GM21529 (cell line): ENCODE measurements around the gene HERPUD1.
"Not testable (repeated sequence)": the region's sequence is repeated elsewhere in the genome, so short reads cannot be mapped to it uniquely, and the experiment has no call there.

Experiments
- ATAC-seq: cut with Tn5 transposase; IDR thresholded peaks from one replicate; pipeline ENCODE4 v1.9.1; 2021; ENCODE audit not compliant: unreplicated experiment

Gene HERPUD1

DNA sequence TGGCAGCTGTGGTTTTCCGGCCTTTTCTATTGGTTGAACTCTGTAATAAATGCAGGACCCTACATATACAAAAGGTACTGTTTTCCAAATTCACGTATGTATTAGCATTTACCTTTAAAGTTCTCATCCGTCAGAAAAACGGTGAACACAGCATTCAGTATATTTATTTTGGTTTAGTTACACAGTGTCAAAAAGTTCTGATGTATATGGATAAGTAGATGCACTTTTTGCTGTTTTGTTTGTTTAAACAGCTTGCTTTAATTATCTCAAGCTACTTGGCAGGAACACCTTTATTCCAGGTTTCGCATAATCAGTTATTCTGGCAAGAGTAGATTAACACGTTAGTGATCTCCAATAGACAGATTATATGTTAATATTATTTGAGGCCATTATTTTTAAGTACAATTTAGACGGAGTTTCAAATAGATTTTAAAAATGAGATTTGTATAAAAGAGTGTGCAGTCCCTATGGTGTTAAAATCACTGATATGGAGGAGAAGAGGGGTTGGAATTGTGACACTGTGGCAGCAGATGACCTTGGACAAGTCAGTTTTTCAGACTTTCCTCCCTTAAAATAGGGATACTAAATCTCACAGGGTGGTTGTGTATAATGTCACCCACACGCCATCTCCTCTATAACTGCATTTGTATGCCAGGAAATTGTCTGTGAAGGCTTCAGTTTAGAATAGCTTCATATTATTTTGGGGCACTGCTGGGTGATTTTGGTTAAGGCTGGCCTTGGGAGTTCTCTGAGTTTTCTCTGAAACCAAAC lies 2.1 kb downstream of the HERPUD1 start:
- ATAC-seq, result no peak

DNA sequence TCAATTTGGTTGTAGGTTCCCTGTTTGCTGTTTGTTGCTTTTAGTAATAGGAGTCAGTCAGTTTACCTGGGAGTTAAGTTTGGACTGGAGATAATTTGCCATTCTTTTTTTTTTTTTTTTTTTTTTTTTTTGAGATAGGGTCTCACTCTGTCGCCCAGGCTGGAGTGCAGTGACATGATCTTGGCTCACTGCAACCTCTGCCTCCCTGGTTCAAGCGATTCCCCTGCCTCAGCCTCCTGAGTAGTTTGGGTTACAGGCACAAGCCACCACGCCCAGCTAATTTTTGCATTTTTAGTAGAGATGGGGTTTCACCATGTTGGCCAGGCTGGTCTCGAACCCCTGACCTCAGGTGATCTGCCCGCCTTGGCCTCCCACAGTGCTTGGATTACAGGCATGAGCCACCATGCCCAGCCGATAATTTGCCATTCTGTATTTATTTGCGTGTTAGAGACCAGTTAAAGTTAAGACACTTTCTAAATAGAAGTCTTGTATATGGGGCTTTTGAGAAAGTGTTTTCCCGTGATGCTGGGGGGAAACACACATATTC lies 2.7 kb downstream of the HERPUD1 start:
- ATAC-seq, result not testable (repeated sequence)

DNA sequence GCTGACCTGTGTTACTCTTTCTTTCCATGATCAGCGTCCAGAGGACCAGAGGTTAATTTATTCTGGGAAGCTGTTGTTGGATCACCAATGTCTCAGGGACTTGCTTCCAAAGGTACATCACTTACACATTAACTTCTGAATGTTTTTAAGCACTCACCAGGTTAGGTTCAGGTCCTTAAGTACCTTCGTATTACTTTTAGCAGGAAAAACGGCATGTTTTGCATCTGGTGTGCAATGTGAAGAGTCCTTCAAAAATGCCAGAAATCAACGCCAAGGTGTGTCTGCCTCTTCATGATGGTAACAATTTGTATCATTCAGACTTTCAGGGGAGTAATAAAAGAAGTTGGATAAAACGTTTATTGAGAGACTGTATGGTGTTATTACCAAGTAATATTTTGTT lies 3.3 kb downstream of the HERPUD1 start:
- no peak for ATAC-seq

- no peak for ATAC-seq
Measured at GRCh38 chr16:56936491-56936890, 4.5 kb downstream of the HERPUD1 start.

GRCh38 chr16:56936950-56937349 lies 5.0 kb downstream of the HERPUD1 start:
- ATAC-seq, result no peak

DNA sequence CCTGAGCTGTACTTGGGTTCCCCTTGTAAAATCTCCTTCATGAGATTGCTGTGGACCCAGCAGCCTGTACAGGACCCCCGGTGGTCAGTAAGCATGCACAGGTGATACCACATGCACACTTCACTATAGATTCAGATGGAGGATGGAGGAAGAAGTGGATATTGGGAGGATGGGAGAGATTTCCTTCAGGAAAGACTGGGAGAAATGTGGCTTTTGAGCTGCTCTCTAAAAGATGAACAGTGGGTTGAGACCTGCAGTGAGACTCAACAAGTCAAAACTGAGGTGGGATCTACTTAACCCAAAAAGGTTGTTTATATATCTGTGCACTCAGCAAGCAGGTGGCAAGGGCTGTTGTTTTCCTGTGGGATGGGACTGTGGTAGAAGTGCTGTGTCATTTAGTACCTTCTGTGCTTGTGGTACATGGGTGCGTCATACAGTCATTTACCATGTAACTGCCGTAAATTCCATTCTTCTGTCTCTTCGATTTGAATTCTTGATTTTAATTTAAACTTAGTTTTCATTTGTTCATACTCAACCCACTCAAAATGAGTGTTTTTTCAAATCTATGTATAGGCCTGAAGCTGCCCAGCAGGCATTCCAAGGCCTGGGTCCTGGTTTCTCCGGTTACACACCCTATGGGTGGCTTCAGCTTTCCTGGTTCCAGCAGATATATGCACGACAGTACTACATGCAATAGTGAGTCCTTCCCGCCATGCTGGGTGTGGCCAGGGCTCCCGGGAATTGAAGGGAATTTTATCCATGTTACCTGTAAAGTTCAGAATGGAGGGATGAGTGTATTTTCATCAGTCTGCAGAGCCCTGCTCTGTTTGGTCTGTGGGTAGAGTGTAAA lies 6.9 kb downstream of the HERPUD1 start:
- ATAC-seq, result no peak

DNA sequence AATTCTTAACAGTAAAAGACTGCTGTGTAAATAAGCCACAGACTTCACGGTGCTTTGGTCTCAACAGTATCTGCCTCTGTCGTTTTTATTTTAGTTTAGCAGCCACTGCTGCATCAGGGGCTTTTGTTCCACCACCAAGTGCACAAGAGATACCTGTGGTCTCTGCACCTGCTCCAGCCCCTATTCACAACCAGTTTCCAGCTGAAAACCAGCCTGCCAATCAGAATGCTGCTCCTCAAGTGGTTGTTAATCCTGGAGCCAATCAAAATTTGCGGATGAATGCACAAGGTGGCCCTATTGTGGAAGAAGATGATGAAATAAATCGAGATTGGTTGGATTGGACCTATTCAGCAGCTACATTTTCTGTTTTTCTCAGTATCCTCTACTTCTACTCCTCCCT lies 7.9 kb downstream of the HERPUD1 start:
- ATAC-seq, result no peak

GRCh38 chr16:56941092-56941491 lies 9.2 kb downstream of the HERPUD1 start:
- no peak for ATAC-seq

DNA sequence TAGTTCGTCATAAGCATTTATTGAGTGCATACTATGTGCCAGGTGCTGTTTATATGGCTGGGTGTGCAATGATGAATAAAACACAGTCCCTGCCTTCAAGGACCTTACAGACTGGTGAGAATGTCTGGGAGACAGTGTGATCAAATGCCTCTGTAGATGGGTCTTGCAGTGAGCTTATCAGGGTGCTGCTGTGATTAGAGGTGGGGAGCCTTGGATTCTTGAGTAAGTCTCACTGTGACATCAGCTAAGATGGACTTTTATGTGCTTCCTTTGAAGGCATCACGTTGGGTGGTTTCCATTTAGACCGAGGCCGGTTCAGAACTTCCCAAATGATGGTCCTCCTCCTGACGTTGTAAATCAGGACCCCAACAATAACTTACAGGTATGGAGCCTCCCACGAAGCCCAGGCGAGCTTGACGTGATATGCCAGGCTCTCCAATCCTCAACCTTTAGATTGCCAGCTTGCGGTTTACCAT lies 10.0 kb downstream of the HERPUD1 start:
- no peak for ATAC-seq

DNA sequence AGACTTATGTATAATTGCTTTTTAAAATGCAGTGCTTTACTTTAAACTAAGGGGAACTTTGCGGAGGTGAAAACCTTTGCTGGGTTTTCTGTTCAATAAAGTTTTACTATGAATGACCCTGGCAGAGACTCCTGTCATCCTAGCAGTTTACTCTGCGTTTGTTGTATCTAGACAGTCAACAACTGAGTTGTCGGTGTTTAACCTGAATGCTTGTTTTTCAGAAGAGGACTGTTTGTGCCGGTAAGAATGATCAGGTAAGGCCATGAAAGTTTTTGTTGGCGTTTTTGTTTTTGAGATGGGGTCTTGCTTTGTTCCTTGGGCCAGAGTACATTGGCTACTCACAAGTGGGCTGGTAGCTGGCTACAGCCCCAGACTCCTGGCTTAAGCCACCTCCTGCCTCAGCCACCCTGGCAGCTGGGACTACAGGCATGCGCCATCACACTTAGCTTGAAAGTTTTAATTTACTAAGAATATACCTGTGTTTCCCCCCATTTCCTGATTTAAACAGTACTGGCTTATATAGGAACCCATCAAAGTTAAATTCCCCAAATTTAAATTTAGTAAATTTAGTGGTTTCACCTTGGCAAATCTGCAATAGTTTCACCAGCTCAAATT lies 11.9 kb downstream of the HERPUD1 start:
- no peak for ATAC-seq

GRCh38 chr16:56944954-56945839 lies 13.3 kb downstream of the HERPUD1 start:
- ATAC-seq, result peak; percentile 40

DNA sequence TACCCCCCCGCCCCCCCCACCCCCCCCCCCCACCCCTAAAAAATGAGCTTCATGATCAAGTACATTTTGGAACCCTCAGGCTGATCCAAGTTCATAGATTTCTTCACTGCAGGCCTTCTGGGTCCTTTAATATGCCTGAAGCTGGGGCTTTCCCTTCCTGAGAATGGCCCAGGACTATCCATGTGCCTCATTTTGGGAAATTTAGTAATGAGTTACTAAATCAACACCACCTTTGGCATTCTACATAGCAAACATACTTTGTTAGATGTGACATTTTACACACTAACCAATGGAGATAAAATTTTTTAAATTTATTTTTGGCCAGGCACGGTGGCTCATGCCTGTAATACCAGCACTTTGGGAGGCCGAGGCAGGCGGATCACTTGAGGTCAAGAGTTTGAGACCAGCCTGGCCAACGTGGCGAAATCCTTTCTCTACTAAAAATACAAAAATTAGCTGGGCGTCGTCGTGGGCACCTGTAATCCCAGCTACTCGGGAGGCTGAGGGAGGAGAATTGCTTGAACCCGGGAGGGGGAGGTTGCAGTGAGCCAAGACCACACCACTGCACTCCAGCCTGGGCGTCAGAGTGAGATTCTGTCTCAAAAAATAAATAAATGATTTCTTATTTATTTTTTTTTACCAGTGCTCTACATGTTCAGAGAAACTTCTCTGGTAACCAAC lies 14.0 kb downstream of the HERPUD1 start:
- no peak for ATAC-seq

DNA sequence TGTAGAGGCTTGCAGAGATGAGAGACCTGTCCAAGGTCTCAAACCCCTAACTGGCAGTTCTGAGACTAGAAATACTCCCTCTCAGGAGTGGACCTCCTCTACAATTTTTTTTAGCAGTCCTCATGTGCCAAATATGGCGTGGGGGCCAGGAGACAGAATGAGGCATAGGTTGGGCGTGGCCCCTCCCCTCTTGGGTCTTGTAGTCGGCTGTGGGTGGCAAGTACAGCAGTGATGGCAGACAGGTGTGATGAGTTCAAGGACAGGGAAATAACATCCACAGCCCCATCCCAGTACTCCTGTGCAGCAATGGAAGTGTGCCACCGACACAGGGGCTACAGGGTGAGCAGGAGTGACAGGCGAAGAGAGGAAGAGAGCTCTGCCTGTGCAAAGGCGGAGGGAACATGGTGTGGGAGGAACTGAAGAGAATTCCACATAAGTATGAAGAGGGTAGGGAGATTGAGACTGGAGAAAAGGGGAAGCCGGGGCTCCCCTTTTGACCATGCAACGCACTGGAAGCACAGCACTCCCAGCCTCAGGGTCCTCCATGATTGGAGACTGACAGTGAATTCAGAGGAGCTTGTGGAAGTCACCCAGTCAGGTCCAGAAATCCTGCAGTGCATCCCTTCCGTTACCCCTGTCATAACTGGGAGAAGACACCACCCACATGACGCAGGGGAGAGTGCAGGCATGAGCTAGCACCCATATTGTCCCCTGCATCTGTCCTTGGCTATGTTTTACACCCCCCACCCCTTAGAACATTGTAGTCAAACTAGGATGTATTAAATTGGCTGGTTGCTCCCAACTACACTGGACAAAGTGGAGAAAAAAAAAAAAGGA lies 15.0 kb downstream of the HERPUD1 start:
- no peak for ATAC-seq

- ATAC-seq, result no peak
Measured at GRCh38 chr16:56947604-56947995, 15.7 kb downstream of the HERPUD1 start.

DNA sequence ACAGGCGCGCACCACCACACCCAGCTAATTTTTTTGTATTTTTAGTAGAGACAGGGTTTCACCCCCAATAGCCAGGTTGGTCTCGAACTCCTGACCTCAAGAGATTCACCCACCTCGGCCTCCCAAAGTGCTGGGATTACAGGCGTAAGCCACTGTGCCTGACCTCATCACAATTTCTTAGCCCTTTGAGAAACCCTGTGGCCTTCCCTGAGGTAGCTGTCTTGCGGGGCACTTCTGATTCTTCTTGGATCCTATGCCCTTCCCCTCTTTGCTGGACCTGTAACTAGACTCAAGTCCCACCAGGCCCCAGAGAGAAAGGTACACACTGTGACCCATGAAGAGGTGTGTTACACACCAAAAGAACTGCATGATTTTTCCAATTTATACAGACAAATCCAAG lies 16.3 kb downstream of the HERPUD1 start:
- ATAC-seq, result no peak

GRCh38 chr16:56950051-56950450 lies 18.1 kb downstream of the HERPUD1 start:
- ATAC-seq, result no peak

GRCh38 chr16:56950455-56950854 lies 18.5 kb downstream of the HERPUD1 start:
- no peak for ATAC-seq

DNA sequence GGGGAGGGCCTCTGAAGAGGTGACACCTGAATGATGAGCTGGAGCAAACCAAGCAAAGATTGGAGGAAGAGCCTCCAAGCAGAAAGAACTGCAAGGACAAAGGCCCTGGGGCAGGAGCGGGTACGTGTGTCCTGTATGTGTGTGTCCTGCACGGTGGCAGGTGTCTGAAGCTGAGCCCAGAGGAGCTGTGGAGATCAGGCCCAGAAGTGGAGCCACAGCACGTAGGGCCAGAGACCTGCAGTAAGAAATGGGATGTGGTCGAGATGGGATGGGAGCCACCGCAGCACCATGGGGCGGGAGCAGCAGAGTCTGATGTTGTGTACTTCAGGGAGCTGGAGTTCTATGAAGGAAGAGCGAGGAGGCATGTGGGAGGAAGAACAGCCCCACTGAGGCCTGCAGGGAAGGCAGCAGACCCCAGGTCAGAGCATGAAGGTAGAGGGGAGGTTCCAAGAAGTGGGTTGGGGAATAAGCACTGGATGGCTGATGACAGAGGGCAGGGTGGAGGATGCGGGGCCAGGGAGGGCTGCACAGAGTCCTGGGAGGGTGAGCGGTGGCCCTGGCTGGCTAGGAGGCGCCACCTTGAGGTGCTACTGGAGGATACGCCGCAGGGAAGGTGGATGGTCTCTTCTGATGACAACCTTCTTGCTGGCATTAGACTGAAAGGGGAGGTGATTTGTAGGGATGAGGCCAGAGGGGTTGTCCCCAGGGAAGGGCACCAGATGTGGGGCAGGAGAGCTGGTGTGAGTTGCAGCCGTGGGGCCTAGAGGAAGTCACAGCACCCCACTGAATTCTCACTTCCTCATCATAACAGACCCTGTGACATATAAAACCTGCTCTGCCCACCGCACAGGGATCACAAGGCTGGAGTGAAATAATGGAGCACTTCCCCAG lies 19.2 kb downstream of the HERPUD1 start:
- peak; percentile 58 for ATAC-seq
